Colon (tissue), 2 donors: ENCODE measurements around the gene CRYAA.
"Not testable (repeated sequence)": the region's sequence is repeated elsewhere in the genome, so short reads cannot be mapped to it uniquely, and the experiment has no call there.

Source experiments
- FAIRE-seq: peaks from 2 replicates; lab custom pipeline; 2012; peaks lifted over from hg19 to GRCh38; lab: Jason Lieb, UNC
- donor health status: control.
- donor health status: control.

CRYAA gene, protein sequence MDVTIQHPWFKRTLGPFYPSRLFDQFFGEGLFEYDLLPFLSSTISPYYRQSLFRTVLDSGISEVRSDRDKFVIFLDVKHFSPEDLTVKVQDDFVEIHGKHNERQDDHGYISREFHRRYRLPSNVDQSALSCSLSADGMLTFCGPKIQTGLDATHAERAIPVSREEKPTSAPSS

DNA sequence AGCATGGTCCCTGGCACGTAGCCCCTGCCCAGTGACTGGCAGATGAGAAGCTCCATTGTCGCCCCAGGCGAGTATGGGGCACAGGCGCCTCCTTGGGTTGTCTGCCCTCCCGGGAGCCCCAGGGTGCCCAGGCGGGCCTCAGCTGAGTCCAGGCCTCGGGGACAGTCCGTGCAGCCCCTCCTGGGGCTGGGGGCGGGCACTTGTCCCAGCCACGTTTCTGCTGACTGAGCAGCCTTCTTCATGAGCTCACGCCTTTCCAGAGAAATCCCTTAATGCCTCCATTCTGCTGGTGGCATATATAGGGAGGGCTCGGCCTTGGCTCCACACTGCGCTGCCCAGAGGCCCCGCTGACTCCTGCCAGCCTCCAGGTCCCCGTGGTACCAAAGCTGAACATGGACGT is at the start of gene CRYAA:
CRYAA (plus strand) TSS at position 301 of the 400 bp plus-strand sequence; CDS start at position 393, 92 bp downstream.
- not testable (repeated sequence) for FAIRE-seq

DNA sequence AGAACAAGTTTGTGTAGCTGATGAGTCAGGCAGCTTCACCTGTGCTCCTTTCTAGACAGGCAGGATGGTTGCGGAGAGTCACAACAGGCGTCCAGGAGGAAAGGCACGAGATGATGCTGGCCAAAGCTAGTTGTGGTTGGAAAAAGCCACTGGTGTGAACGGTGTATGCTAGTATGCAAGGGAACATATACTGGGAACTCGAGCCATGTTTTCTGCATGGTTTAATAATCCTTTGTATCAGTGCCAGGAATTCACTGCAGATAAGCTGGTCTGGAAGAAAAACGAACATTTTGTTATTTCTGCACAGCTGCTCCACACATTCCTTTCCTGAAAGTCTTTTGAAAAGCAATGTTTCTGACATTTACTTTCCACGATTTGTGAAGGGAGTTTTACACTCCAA is 38.7 kb upstream of the CRYAA start:
- not testable (repeated sequence) for FAIRE-seq

DNA sequence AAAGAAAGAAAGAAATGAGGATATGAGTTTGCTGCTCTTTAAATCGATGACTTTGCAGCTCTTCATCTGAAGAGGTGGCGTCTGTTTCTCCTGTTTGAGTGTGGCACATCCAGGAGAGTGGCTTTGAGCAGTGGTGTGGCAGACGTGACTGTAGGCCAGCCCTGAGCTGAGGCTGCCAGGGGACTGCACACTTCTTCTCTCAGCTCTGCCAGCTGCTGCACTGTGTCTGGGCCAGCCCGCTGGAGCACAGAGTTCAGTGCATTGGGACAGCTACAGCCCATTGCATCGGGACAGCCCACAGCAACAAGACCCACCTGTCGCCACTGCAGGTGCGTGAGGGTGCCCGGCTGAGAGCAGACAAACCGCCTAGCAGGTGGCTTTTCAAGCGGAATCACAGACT is 34.3 kb upstream of the CRYAA start:
- FAIRE-seq = not testable (repeated sequence)

DNA sequence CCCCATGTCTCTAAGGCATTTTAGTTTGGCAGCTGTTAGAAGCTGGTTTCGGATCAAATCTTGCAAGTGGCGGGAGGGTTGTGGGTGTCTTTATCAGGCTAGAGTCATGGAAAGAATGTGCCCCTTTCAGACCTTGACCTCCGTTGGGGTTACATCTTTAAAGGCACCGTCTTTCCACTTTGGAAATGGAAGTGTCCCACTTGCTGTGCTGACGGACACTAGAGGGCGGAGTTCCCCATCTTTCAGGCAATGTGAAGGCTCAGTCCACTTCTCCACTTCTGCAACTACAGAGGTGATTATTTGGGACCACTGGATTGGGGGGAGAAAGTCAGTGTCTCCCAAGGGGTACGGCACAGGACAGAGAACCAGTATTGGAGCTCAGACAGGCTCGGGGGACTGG is 29.9 kb upstream of the CRYAA start:
- not testable (repeated sequence) for FAIRE-seq

DNA sequence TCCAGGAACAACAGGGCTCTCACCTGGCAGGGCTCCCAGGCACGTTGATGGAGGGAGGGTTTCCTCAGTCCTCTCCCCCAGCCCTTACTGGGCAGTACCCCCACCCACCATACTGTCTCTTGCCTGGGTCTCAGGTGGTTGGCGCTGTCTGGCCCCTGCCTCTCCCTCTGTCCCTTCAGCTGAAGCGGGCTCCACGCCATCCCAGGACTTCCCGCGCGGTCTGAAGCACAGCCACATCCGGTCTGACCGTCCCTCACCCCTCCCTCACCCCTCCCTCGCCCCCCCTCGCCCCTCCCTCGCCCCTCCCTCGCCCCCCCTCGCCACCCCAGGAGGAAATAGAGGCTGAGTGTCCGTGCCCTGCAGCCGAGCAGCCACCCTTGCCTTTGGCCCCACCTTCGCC is 27.4 kb upstream of the CRYAA start:
- not testable (repeated sequence) for FAIRE-seq

DNA sequence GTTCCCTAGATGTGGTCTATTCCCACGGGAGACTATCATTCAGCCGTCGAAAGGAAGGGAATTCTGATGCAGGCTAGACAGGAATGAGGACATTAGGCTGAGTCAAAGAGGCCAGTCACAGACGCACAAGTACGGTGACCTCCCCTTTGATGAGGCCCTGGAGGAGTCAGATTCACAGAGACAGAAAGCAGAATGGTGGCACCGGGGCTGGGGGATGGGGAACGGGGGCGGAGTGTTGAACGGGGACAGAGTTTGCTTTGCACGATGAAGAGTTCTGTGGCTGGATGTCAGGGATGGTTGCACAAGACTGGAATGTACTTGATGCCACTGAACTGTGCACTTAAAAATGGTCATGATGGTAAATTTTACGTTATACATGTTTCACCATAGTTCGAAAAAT is 22.2 kb upstream of the CRYAA start:
- not testable (repeated sequence) for FAIRE-seq

DNA sequence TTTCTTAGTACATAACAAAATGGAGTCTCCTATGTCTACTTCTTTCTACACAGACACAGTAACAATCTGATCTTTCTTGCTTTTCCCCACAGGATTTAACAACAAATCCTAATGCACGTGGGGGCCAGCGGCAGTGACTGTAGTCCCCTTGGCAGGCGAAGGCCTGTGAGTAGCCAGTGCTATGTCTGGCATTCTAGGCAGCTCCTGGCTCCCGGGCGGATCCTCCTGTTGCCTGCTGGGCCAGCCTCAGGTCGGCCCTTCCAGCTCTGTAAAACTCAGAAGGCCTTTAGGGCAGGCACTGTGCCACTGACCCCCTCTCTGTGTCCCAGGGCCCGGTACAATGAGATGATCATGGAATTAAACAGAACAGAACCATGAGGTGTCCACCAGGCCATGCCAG is 20.8 kb upstream of the CRYAA start:
- FAIRE-seq = not testable (repeated sequence)

DNA sequence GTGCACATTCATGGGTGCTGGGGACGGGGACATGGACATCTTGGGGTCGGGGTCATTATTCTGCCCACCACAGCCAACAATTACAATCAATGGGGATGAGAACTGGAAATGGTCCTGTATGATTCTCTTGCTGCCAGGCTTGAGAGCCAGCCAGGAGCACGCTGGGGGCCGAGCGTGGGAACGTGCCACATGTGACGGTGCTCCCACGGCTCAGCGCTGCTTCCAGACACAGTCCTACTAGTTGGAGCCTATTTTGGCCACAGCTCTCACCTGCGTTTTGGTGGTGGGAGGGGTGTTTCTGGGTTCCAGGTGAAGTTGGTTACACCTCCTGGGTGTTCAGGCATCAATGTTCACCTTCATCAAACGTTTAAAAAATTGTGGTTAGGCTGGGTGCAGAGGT is 19.5 kb upstream of the CRYAA start:
- FAIRE-seq = not testable (repeated sequence)

DNA sequence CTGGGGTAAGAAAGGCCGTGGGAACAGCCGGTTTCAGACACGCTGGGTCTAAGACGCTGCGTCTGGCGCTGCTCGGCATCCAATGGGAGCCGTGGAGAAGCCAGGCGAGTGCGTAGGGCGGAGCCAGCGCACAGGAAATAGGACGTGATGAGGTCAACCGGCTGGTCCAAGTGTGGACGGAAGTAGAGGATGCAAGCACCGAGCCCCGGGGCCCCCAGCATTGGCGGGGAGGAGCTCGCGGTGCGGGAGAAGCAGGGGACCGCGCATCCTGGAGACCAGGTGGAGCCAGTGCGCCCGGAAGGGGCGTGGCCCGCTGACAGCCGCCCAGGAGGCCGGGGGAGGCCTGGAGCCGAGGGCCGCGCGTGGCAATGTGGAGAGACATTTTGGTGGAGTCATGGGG is 15.2 kb upstream of the CRYAA start:
- FAIRE-seq = not testable (repeated sequence)

DNA sequence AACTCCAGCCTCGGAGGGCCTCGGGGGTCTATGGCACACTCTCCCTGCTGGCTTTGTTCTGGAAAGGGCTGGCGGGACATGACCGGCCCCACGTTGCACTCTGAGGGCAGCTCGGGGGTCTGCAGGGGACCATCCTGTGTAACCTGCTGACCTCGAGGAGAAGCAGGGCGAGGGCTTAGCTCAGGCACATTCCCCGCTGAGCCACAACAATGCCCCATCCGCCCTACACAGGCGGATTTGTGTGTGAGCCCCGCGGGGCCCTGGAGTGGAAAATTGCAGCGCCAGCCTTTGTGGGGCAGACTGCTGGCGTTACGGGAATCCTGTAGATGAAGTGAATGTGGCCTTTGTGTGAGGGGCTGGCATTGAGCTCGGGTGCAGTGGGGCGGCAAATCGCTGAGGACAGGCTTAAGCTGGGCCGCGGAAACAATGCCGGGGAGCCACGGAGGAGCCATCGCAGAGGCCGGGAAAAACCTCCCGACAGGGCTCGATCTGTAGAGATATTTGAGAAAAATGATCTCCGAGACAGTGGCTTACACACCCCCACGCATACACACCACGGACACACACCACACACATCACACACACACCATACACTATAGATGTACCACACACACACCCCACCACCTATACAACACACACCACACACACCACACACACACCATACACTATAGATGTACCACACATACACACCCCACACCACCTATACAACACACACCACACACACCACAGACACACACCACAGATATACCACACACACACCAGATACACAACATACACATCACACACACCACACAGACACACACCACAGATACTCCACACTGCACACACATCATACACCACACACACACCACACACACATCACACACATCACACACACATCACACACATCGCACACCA is 9.3 kb upstream of the CRYAA start:
- FAIRE-seq = not testable (repeated sequence)

DNA sequence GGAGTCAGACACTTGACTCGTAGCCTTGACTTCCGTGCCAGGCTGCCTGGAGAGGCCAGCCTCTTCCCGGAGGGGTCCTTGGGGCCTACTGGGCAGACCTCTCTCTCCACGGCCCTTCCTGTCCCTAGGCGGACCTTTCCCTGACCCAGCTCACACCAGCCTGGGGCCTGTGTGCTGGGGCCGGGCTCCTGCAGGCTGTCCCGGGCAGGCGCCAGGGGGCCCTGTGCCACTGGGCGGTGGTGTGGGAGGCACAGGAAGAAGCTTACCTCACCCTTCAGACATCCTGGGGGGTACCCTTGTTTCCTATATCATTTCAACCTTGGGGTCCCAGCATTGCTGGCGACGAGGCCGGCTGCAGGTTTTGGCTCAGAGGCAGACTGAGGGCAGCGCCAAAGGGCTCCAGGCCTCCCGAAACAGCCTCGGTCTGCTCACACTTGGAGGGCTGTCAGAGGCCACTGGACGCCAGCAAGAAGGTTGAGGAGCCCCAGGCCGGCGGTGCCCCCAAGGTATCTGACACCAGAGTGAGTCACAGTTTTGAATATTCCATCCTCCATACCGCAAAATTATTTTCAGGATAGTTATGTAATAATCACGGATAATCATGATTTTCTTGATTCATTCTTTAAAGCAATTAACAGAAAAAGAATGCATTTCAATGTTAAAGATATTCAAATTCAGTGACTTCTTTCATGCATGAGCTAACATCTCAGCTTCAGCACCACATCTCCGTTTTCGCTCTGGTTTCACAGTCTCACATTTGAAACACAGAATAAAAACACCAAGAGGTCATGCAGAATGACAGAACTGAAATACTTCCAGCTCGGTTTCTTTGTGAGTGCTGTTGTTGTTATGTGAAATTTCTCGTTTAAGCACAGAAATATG is 6.7 kb upstream of the CRYAA start:
- FAIRE-seq = not testable (repeated sequence)

DNA sequence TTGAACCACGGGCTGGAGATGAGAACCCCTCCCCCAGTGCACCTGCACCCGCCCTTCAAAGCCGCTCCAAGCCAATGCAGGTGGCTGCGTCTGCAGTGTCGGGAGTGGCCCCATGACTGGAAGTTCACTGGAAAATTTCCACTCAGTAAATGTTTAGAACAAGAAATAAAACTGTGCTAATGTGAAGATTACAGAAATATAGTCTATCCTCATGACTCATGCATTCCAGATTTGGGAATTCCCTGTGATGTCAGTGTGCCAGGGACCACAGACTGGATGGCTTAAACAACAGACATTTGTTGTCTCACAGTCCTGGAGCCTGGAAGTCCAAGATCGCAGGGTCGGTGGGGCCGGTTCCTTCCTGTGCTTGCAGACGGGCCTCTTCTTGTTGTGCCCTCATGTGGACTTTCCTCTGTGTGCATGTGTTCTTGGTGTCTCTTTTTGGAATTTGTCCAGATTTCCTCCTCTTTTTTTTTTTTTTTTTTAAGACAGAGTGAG is 6.1 kb upstream of the CRYAA start:
- FAIRE-seq = not testable (repeated sequence)

DNA sequence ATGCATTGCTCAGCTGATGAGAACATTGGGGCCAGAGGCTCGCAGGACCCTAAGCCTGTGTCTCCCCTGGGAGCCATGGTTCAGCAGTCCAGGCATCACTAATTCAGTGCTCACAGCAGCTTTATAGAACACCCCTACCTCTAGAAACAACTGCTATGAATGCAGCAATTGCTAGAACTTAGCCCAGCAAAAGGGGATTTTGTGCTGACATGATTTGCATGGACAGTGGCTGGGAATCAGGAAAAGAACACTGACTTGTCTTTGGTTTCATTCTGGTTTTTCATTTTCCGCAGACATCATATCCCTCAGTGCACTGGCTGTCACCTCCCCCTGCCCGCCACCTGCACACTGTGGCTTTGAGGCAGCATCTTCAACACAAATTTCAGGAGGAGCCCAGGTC is 4.0 kb upstream of the CRYAA start:
- FAIRE-seq = not testable (repeated sequence)

DNA sequence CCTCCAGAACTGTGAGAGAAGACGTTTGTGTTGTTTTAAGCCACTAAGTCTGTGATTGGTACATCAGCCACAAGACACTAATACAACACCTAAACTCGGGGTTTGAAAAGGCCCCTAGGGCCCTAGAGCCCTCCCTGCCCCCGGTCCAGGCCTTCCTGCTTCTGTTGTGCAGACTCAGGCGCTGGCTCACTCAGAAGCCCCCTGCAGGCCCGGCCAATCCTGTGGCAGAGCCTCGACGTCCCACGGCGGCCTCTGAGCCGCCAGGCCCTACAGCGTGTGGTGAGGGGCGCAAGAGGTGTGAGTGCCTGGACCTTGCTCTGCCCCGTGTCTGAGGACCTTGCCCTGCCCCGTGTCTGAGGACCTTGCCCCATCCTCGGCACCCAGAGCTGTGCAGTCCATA is 3.1 kb upstream of the CRYAA start:
- not testable (repeated sequence) for FAIRE-seq

DNA sequence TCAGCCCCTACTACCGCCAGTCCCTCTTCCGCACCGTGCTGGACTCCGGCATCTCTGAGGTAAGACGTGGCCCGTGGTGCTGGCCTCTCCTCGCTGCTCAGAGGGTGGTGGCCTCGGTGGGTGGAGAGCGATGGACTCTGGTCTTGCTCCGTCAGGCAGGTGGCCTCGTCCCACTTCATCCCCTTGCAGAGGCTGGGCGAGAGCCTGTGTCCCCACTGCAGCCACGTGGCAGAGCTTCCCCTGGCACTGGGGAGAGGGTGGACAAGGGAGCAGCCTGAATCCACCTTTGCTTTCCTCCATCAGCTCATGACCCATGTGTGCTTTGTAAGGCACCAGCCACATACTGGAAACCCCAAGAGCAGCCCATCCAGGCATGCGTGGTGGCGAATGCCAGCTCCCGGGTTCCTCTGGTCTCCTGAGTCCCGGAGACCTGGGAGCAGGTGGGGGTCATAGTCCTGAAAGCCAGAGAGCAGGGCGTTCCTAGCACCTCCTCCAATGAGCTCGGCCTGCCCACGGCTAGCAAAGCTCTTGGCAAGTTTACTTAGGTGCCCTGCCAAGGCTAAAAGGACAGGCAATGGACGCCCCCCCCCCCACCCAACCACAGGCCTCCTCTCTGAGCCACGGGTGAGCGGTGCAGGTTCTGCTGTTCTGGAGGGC is 550 bp downstream of the CRYAA start:
- not testable (repeated sequence) for FAIRE-seq

DNA sequence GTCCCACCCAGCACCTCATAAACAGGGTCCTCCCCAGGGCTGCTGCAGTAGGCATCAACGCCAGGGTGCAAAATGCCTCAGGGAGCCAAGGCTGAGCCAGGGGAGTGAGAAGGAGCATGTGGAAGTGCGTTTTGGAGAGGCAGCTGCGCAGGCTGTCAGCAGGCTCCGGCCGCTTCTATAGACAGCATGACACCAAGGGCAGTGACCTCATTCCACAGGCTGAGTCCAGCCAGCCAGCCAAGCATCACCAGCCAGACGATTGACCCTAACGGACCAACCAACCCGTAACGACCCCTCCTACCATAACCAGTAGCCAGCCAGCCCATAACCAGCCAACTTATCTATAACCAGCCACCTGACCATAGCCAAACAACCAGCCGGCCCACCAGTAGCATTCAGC is 1.1 kb downstream of the CRYAA start:
- FAIRE-seq = not testable (repeated sequence)

DNA sequence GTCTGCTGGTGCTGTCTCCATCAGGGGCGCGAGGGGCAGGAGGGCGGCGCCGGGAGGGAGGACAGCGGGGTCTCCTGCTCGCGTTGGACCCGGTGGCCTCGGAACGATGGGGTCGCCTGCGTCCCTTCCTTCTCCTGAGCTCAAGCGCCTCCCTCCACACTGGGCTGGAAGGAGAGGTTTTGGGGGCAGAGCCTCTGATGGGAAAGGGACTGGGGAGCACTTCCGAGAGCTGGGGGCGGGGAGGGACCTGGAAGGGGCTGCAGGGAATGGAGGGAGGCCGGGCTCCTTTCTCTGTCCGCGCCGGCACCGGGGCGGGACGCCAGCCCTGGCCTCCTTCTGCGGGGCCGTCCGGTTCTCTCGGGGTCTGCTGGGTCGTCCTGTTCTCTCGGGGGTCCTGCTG is 4.0 kb downstream of the CRYAA start:
- FAIRE-seq = not testable (repeated sequence)

DNA sequence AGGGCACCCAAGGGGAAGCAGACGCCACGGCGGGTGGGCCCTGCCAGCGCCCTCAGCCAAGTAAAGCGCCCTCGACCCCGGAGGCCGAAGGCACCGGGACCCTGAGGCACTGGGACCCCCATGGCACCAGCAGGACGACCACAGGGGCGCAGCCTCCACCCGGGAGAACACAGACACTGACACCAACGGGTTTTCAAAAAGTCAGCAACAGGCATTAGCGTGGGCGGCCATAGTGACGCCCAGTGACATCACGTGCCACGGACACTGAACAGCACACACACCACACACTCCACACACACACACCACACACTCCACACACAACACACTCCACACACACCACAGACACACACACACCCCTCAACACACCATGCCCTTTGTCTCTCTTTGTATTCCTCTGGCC is 4.6 kb downstream of the CRYAA start:
- FAIRE-seq = not testable (repeated sequence)

DNA sequence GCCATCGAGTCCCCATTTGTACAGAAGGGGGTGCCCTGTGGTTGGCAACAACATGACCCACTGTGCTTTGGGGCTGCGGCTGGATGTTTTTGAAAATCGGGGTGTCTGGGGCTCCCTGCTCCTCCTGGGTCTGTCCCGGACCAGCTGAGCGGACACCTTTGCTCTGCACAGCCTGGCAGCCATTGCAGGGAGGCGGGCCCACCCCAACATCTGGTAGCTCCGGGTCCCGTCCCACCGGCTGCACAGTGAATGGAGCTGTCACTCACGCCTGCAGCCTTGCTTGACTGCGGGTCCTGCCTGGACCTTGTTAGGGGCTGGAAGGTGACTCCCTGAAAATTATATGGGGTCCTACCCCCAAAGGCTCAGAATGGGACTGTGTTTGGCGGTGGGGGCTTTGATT is 5.1 kb downstream of the CRYAA start:
- not testable (repeated sequence) for FAIRE-seq

DNA sequence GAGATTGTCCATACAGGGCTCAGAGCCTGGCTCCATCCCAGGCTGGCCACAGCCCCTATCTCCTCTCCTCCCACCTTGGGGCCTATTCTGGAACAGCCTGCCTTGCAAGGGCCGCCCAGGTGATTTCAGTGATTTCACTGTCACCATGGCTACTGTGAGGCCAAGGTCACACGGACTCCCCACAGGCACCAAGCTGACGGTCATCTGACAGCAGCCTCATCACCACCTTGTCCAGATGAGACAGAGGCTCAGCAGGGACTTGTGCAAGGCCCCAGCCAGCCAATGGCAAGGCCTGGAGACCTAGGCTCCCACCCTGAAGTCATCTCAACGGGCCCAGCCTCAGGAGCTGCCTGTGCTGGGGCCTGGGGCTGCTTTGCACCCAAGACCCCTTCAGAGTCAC is 6.2 kb downstream of the CRYAA start:
- FAIRE-seq = not testable (repeated sequence)

DNA sequence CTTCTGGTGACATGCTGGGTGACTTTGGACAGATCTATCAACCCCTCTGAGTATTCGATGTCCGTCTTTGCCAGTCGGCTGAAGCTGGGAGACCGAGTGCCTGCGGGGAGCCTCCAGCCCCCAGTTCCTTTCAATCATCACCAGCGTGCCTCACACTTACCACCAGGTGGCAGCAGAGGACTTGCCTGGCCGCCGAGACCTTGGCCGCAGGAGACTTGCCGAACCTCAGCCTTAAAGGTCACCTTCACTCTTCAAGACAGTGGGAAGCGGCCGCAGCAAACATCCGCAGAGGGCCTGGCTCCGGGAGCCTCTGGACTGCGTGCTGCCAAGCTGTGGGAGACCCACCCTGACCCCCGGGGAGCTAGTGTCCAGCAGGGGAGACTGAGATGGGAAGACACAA is 7.8 kb downstream of the CRYAA start:
- not testable (repeated sequence) for FAIRE-seq
